Cardiac muscle cell (in vitro differentiated cells and primary cell): Measurements from ENCODE around the gene BOC. TPM values are rescaled to one million over a fixed set of nuclear protein-coding genes. Genes with fewer than 3 reads are reported as not detected.

Experiments used
- DNase-seq, 2 donors: peaks; one replicate each; pipeline versions ENCODE4 v3.0.0 to v3.0.0-alpha.2; 2010 to 2017; ENCODE audit warnings: low read depth in 1 of 2, low spot score in 1 of 2
- H3K27ac ChIP-seq: fragments of 200-600 bp; sonication (generic); 2 replicates; pipeline ENCODE4 v1.5.1; 2016
- H3K27me3 ChIP-seq: fragments of 200-600 bp; sonication (generic); 2 replicates; pipeline ENCODE4 v1.6.0; 2016; ENCODE audit warnings: control low read depth
- H3K36me3 ChIP-seq: fragments of 200-600 bp; sonication (generic); 2 replicates; pipeline ENCODE4 v1.5.1; 2016; ENCODE audit warnings: control low read depth
- H3K4me1 ChIP-seq: fragments of 200-600 bp; sonication (generic); 2 replicates; pipeline ENCODE4 v1.8.1; 2017; ENCODE audit warnings: low read depth, mild to moderate bottlenecking, mixed run types
- H3K4me3 ChIP-seq: fragments of 200-600 bp; sonication (generic); 2 replicates; pipeline ENCODE4 v1.5.1; 2016; ENCODE audit warnings: mild to moderate bottlenecking
- H3K9me3 ChIP-seq: fragments of 200-600 bp; sonication (generic); 2 replicates; pipeline ENCODE4 v1.5.1; 2017; ENCODE audit warnings: low read depth, mild to moderate bottlenecking, control low read depth
- polyA plus RNA-seq: library from polyadenylated mRNA; unstranded; fragments of >200 nt; fragmentation: Nextera tagmentation; extraction: Ambion mirVana; gene quantifications from 2 replicates; pipeline ENCODE4 v1.2.1, GENCODE V29; 2016
- total RNA-seq: library from RNA; depleted of rRNA; stranded (reverse); fragments of >200 nt; gene quantifications from 2 replicates; pipeline ENCODE4 v1.2.3, GENCODE V29; 2016
- TF ChIP-seq, protein P1 (sequence below): IDR thresholded peaks from 2 replicates; pipeline ENCODE4 v1.5.1; 2012; ENCODE audit warnings: low read depth, mild to moderate bottlenecking, low read length

BOC gene
- total and polyA plus RNA-seq, 2 experiments from 2014 or later, result 9.5 to 14.1 TPM

DNA sequence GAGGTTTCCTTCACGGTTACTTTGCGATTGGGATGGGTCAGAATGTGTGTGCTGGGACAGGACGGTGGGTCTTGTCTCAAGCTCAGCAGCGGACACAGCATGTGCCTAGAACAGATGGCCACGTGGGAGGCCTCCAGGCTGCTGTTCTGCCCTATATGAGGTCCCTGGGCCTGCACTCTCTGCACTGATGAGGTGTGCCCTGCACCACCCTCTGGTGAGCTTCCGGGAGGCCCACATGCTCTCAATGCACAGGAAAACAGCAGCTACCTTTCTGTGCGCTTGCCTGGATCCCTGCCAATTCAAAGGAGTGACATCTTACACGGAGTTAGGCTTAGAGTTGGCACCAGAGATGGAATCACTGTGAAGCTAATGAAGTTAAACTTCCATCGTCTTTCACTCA is 59.8 kb downstream of the BOC start:
- no peaks in the 10 kb centered on the region for H3K27me3 ChIP-seq
- peaks cover 5% of the 10 kb centered on the region for H3K36me3 ChIP-seq
- no peak overlapping the region for H3K27ac ChIP-seq
- DNase-seq, result no peak
- TF ChIP-seq, protein P1, sequence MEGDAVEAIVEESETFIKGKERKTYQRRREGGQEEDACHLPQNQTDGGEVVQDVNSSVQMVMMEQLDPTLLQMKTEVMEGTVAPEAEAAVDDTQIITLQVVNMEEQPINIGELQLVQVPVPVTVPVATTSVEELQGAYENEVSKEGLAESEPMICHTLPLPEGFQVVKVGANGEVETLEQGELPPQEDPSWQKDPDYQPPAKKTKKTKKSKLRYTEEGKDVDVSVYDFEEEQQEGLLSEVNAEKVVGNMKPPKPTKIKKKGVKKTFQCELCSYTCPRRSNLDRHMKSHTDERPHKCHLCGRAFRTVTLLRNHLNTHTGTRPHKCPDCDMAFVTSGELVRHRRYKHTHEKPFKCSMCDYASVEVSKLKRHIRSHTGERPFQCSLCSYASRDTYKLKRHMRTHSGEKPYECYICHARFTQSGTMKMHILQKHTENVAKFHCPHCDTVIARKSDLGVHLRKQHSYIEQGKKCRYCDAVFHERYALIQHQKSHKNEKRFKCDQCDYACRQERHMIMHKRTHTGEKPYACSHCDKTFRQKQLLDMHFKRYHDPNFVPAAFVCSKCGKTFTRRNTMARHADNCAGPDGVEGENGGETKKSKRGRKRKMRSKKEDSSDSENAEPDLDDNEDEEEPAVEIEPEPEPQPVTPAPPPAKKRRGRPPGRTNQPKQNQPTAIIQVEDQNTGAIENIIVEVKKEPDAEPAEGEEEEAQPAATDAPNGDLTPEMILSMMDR, result no peak
- no peaks in the 10 kb centered on the region for H3K9me3 ChIP-seq
- peaks cover 5% of the 10 kb centered on the region for H3K4me1 ChIP-seq
- H3K4me3 ChIP-seq, result no peak overlapping the region

DNA sequence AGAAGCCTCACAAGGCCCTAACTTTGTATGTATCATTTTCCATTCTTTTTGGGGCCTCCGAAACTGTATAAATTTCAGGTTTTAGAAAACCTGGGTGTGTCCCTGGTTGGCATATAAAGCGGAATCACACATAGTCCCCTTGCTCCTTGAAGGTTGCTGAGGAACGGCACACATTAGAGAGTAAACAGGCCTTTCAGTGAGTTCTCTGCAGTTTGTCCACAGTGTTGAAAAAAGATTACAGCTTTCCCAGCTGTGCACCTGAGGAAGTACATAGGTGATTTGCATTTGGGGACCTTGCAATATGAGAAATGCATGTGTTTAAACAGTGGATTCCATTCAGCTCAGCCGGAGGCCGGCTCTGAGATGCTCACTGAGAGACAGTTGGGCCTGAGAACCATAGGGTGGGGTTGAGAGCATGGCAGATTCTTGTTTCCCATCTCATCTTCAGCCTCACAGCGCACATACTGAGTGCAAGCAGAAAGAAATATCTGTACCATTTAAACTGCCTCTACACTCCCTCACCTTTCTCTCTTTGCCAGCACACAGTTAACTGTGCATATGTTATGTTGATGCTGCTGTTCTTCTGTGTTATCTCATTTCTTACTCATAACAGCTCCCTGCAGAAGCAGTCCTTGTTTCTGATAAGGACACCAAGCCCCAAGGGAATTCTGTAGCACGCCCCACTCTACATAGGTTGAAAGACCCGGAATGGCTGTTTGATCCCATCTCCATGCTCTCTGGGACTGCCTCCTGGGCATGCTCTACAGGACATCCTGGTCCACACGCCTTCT is 60.4 kb downstream of the BOC start:
- H3K27ac ChIP-seq, result no peak overlapping the region
- peaks cover 5% of the 10 kb centered on the region for H3K36me3 ChIP-seq
- no peak overlapping the region for H3K4me3 ChIP-seq
- no peak for DNase-seq
- no peaks in the 10 kb centered on the region for H3K27me3 ChIP-seq
- H3K4me1 ChIP-seq, result peaks cover 5% of the 10 kb centered on the region
- H3K9me3 ChIP-seq, result no peaks in the 10 kb centered on the region
- TF ChIP-seq, protein P1, result no peak

DNA sequence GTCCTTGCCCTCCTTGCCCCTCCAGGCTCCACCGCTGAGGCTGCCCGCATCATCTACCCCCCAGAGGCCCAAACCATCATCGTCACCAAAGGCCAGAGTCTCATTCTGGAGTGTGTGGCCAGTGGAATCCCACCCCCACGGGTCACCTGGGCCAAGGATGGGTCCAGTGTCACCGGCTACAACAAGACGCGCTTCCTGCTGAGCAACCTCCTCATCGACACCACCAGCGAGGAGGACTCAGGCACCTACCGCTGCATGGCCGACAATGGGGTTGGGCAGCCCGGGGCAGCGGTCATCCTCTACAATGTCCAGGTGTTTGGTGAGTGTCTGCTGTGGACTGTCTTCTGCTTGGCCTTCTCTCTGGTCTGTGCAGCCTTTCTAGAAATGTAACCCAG is 61.0 kb downstream of the BOC start:
- Histone ChIP-seq H3K27me3 (no peaks in the 10 kb centered on the region), H3K4me3 (no peak overlapping the region), H3K9me3 (no peaks in the 10 kb centered on the region), H3K27ac (no peak overlapping the region), H3K36me3 (peaks cover 5% of the 10 kb centered on the region), H3K4me1 (peaks cover 5% of the 10 kb centered on the region)
- TF ChIP-seq, protein P1, result no peak
- DNase-seq, result no peak

DNA sequence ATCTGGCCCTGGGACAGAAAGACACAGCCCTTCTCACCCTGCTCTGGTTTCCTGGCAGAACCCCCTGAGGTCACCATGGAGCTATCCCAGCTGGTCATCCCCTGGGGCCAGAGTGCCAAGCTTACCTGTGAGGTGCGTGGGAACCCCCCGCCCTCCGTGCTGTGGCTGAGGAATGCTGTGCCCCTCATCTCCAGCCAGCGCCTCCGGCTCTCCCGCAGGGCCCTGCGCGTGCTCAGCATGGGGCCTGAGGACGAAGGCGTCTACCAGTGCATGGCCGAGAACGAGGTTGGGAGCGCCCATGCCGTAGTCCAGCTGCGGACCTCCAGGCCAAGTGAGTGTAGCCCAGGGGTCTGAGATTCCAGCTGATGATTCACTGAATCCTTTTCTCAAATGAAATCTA is 61.7 kb downstream of the BOC start:
- no peak for DNase-seq
- peaks cover 5% of the 10 kb centered on the region for H3K4me1 ChIP-seq
- TF ChIP-seq, protein P1, result no peak

DNA sequence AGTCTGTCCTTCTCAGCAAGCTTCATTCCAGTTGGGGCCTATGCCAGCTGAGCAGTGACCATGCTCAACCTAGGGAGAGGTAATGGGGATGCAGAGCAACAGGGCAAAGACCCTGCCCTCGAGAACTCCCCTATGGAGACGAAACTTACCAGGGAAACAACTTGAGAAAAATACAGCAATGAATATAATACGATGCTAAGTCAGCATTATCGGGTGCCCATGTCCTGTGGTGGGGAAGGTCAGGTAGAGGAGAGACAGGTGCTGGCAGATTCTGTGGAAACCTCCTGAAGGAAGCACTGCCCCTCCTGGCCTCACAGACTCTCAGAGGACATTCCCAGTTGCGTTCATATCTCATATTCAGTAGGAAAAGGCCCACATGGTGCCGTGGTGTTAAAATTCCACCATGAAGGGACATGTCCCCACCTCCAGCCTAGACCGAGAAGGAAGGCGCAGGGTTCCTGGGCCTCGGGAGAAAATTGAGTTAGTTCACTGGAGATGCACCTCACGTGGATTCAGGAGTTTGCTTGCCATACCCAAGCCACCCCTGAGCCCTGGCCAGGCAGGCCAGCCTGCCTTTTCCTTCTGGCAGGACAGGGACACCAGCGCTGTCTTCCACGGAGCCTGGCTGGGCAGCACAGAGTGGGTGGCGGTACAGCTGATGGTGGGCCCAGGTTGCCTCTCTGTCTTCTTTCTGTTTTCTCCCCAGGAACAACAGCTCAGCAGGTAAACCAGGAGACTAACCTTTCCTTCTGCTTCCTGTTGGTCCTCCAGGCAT is 62.4 kb downstream of the BOC start:
- Histone ChIP-seq H3K4me3 (no peak overlapping the region), H3K4me1 (peaks cover 5% of the 10 kb centered on the region), H3K36me3 (peaks cover 3% of the 10 kb centered on the region), H3K27me3 (no peaks in the 10 kb centered on the region), H3K27ac (no peak overlapping the region), H3K9me3 (no peaks in the 10 kb centered on the region)
- DNase-seq, result no peak
- TF ChIP-seq, protein P1, result no peak

More for the DNA sequence above, 61.7 kb downstream of the BOC start:
- Histone ChIP-seq H3K36me3 (peaks cover 5% of the 10 kb centered on the region), H3K4me3 (no peak overlapping the region), H3K9me3 (no peaks in the 10 kb centered on the region), H3K27me3 (no peaks in the 10 kb centered on the region), H3K27ac (no peak overlapping the region)
